Measurements from ENCODE around the gene HNF1A. TPM values are rescaled to one million over a fixed set of nuclear protein-coding genes. Genes with fewer than 3 reads are reported as not detected.
"Not testable (repeated sequence)": the region's sequence is repeated elsewhere in the genome, so short reads cannot be mapped to it uniquely, and the experiment has no call there.

Gene HNF1A
- total and polyA plus RNA-seq, 8 donors, result 0.89 to 14.5 (median 6.0) TPM

DNA sequence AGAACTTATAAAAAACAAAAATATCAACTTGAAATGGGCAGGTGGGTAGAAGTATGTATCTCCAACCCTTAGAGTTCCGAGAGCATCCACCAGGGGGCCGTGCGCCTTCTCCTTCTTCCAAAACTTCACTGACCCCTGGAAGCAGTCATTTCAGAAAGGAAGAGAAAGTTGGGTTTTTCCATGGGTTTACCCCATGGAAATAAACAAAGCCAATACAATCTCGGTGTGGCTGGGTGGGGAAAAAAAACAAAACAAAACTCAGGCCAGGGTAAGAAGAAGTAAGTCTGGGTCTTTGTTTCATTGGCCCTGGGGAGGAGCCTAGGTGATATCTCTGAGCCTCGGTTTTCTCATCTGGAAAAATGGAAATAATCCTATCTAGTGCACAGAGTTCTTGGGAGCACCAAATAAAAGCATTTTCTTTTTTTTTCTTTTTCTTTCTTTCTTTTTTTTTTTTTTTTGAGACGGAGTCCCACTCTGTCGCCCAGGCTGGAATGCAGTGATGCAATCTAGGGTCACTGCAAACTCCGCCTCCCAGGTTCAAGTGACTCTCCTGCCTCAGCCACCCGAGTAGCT lies 33.6 kb upstream of the HNF1A start:
- Histone ChIP-seq H3K36me3 (no peaks in the 10 kb centered on the region), H3K27me3 (no peaks in the 10 kb centered on the region), H3K27ac (no peak overlapping the region), H3K4me3 (no peak overlapping the region), H3K9me3 (no peaks in the 10 kb centered on the region), H3K4me1 (peaks cover 0 to 3% (median 0%) of the 10 kb centered on the region in 4 donors)
- WGBS, 5 donors, result 39 to 49% (median 41%) methylated on average over 8 to 9 of the region's 9 CpGs
- intact Hi-C loops (cut with DNase I; ENCODE audit: low total_unique reads), result no loop called here
- DNase-seq, result peak; percentile 67 to 74
- TF ChIP-seq, protein P1, sequence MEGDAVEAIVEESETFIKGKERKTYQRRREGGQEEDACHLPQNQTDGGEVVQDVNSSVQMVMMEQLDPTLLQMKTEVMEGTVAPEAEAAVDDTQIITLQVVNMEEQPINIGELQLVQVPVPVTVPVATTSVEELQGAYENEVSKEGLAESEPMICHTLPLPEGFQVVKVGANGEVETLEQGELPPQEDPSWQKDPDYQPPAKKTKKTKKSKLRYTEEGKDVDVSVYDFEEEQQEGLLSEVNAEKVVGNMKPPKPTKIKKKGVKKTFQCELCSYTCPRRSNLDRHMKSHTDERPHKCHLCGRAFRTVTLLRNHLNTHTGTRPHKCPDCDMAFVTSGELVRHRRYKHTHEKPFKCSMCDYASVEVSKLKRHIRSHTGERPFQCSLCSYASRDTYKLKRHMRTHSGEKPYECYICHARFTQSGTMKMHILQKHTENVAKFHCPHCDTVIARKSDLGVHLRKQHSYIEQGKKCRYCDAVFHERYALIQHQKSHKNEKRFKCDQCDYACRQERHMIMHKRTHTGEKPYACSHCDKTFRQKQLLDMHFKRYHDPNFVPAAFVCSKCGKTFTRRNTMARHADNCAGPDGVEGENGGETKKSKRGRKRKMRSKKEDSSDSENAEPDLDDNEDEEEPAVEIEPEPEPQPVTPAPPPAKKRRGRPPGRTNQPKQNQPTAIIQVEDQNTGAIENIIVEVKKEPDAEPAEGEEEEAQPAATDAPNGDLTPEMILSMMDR (IDR thresholded peaks at IDR 0.05), result peak in 5 of 7 experiments; percentile 14 to 73 (median 69)
- TF ChIP-seq EP300 (IDR thresholded peaks at IDR 0.05) (no peak), POLR2A (IDR thresholded peaks at IDR 0.05) (no peak), POLR2AphosphoS5 (IDR thresholded peaks at IDR 0.05) (no peak)

DNA sequence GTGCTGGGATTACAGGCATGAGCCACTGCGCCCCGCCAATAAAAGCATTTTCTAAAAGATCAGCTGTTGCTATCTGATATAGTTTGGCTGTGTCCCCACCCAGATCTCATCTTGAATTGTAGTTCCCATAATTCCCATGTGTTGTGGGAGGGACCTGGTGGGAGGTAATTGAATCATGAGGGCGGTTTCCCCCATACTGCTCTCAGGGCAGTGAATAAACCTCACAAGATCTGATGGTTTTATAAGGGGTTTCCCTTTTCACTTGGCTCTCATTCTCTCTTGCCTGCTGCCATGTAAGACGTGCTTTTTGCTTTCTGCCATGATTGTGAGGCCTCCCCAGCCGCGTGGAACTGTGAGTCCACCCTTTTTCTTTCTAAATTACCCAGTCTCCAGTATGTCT lies 32.8 kb upstream of the HNF1A start:
- intact Hi-C loops (cut with DNase I; ENCODE audit: low total_unique reads); H3K4me1 ChIP-seq; H3K36me3 ChIP-seq; DNase-seq; H3K27ac ChIP-seq; H3K9me3 ChIP-seq; H3K4me3 ChIP-seq; H3K27me3 ChIP-seq: not testable (repeated sequence)
- WGBS, 5 donors, result 73 to 85% (median 75%) methylated on average over 6 of the region's 6 CpGs

DNA sequence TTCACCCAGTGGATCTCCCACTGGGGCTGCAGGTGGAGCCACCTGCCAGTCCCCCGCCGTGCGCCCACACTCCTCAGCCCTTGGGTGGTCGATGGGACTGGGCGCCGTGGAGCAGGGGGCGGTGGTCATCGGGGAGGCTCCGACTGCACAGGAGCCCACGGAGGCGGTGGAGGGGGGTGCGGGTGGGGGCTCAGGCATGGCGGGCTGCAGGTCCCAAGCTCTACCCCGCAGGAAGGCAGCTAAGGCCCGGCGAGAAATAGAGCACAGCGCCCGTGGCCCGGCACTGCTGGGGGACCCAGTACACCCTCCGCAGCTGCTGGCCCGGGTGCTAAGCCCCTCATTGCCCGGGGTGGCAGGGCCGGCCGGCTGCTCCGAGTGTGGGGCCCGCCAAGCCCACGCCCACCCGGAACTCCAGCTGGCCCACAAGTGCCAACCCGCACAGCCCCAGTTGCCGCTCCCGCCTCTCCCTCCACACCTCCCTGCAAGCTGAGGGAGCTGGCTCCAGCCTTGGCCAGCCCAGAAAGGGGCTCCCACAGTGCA lies 28.0 kb upstream of the HNF1A start:
- H3K4me3 ChIP-seq; H3K27me3 ChIP-seq; H3K27ac ChIP-seq; intact Hi-C loops (cut with DNase I; ENCODE audit: low total_unique reads); DNase-seq; H3K4me1 ChIP-seq; H3K9me3 ChIP-seq; H3K36me3 ChIP-seq: not testable (repeated sequence)
- WGBS, 5 donors, result 95 to 98% (median 95%) methylated on average over 29 to 31 of the region's 31 CpGs; no CpG with 5 or more reads in 1 of the 5 donors

DNA sequence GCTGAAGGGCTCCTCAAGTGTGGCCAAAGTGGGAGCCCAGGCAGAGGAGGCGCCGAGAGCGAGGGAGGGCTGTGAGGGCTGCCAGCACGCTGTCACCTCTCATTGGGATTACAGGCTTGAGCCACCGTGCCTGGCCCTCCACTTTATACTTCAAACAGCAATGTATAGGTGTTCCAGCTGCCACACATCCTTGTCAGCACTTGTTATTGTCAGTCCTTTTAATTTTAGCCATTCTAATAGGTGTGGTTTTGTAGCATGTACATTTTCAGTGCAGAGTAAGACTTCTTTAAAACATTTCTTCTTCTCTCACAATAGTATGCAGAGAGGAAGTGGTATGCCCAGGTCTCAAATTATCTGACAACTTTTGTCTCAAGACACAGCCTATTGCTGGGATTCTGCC lies 27.5 kb upstream of the HNF1A start:
- WGBS, 5 donors, result 91 to 99% (median 96%) methylated on average over 5 of the region's 5 CpGs
- peaks cover 0 to 8% (median 3%) of the 10 kb centered on the region in 4 donors for H3K9me3 ChIP-seq
- H3K27ac ChIP-seq, result no peak overlapping the region
- H3K4me3 ChIP-seq, result no peak overlapping the region
- no peaks in the 10 kb centered on the region for H3K27me3 ChIP-seq
- DNase-seq, result no peak
- intact Hi-C loops (cut with DNase I; ENCODE audit: low total_unique reads), result no loop called here
- H3K4me1 ChIP-seq, result no peaks in the 10 kb centered on the region
- H3K36me3 ChIP-seq, result no peaks in the 10 kb centered on the region
- no peak for TF ChIP-seq EP300 (IDR thresholded peaks at IDR 0.05)
- no peak for TF ChIP-seq POLR2A (IDR thresholded peaks at IDR 0.05)
- no peak for TF ChIP-seq POLR2AphosphoS5 (IDR thresholded peaks at IDR 0.05)
- TF ChIP-seq, protein P1 (IDR thresholded peaks at IDR 0.05), result no peak

DNA sequence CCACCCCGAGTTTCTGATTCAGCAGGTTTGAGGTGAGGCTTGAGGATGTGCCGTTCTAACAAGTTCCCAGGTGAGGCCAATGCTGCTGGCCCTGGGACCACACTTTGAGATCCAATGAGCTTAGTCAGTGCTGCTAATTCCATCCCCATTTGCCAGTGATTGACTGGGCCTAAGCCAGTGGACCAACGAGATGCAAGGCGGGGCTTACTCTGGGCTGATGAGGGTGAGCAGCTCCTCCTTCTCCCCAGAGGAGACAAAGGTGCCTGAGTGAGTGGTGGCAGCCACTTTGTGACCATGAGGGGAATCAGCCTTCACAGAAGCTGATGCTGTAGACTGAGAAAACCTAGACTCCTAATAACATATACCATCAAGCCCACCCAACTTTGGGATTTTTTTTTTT lies 23.1 kb upstream of the HNF1A start:
- H3K4me1 ChIP-seq, result peaks cover 0 to 6% (median 0%) of the 10 kb centered on the region in 4 donors
- H3K36me3 ChIP-seq, result no peaks in the 10 kb centered on the region
- H3K9me3 ChIP-seq, result peaks cover 0 to 8% (median 3%) of the 10 kb centered on the region in 4 donors
- H3K4me3 ChIP-seq, result no peak overlapping the region
- H3K27me3 ChIP-seq, result no peaks in the 10 kb centered on the region
- no peak for TF ChIP-seq POLR2A (IDR thresholded peaks at IDR 0.05)
- TF ChIP-seq, protein P1 (IDR thresholded peaks at IDR 0.05), result no peak
- TF ChIP-seq POLR2AphosphoS5 (IDR thresholded peaks at IDR 0.05), result no peak
- TF ChIP-seq EP300 (IDR thresholded peaks at IDR 0.05), result no peak
- DNase-seq, result no peak
- intact Hi-C loops (cut with DNase I; ENCODE audit: low total_unique reads), result no loop called here
- 58 to 72% (median 67%) methylated on average over 3 to 4 of the region's 4 CpGs for WGBS, 5 donors
- no peak overlapping the region for H3K27ac ChIP-seq
